Activated naive CD8-positive, alpha-beta T cell treated with anti-CD3 and anti-CD28 coated beads, Interleukin-2, amount 50 U/mL, for 24 hours (primary cell): Measurements from ENCODE around the gene TRDMT1.

Experiments used
- ATAC-seq: fragments of 150-1000 bp; cut with Tn5 transposase; one replicate; pipeline ENCODE4 v1.10.0; 2021
- DNase-seq: peaks from one replicate; pipeline ENCODE4 v3.0.0; 2021
- H3K27ac Mint-ChIP-seq: one replicate; pipeline ENCODE4 v1.8.0; 2021; ENCODE audit warnings: mild to moderate bottlenecking, mixed read lengths
- H3K27me3 Mint-ChIP-seq: one replicate; pipeline ENCODE4 v1.8.0; 2021; ENCODE audit warnings: mixed read lengths
- H3K36me3 Mint-ChIP-seq: one replicate; pipeline ENCODE4 v1.8.0; 2021; ENCODE audit warnings: low read depth, mixed read lengths
- H3K4me1 Mint-ChIP-seq: one replicate; pipeline ENCODE4 v1.8.0; 2021; ENCODE audit warnings: mixed read lengths
- H3K4me3 Mint-ChIP-seq: one replicate; pipeline ENCODE4 v1.8.0; 2021; ENCODE audit warnings: mild to moderate bottlenecking, moderate library complexity, mixed read lengths
- H3K9me3 Mint-ChIP-seq: one replicate; pipeline ENCODE4 v1.8.0; 2021; ENCODE audit warnings: mixed read lengths

TRDMT1 gene

GRCh38 chr10:17209302-17209701, 7.8 kb upstream of the TRDMT1 start:
- H3K4me3 Mint-ChIP-seq: no peak overlapping the region
- H3K27ac Mint-ChIP-seq: no peak overlapping the region
- H3K4me1 Mint-ChIP-seq: peaks cover 34% of the 10 kb centered on the region
- H3K9me3 Mint-ChIP-seq: no peaks in the 10 kb centered on the region
- no peak for ATAC-seq
- no peaks in the 10 kb centered on the region for H3K36me3 Mint-ChIP-seq
- DNase-seq: no peak
- no peaks in the 10 kb centered on the region for H3K27me3 Mint-ChIP-seq

GRCh38 chr10:17208476-17208875, 7.0 kb upstream of the TRDMT1 start:
- H3K4me3 Mint-ChIP-seq: no peak overlapping the region
- no peaks in the 10 kb centered on the region for H3K27me3 Mint-ChIP-seq
- H3K27ac Mint-ChIP-seq: no peak overlapping the region
- no peaks in the 10 kb centered on the region for H3K9me3 Mint-ChIP-seq
- ATAC-seq (no peak), DNase-seq (no peak)
- H3K36me3 Mint-ChIP-seq: no peaks in the 10 kb centered on the region
- peaks cover 38% of the 10 kb centered on the region for H3K4me1 Mint-ChIP-seq

DNA sequence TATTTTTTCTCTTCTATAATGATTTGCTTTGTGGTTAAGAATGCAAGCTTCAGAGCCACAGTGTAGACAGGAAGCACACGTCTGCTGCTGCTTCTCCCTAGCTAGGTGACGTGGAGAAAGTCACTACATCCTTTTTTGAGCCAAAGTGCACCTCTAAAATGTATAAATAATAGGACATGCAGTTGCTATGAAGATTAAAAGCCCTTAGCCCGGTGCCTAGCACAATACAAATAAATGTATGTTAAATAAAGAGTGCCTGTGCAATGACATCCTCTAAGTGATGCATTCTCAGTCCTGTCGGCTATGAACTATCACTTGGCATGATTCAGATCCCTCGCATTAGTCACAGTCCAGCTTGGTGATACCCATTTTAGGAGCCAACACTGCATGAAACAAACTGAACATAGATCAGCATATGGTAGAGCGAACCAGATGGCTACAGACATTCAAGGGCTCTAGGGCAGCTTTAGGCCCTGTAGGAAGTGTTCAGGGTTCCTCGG, 4.8 kb upstream of the TRDMT1 start:
- peaks cover 55% of the 10 kb centered on the region for H3K4me1 Mint-ChIP-seq
- H3K27me3 Mint-ChIP-seq: no peaks in the 10 kb centered on the region
- DNase-seq (no peak), ATAC-seq (peak; percentile 90)
- H3K27ac Mint-ChIP-seq: peak overlapping the region; percentile 81
- peak overlapping the region; percentile 25 for H3K4me3 Mint-ChIP-seq
- H3K36me3 Mint-ChIP-seq: no peaks in the 10 kb centered on the region
- H3K9me3 Mint-ChIP-seq: no peaks in the 10 kb centered on the region

- Mint-ChIP-seq H3K27me3 (no peaks in the 10 kb centered on the region), H3K27ac (no peak overlapping the region), H3K4me3 (no peak overlapping the region), H3K4me1 (peaks cover 69% of the 10 kb centered on the region), H3K36me3 (no peaks in the 10 kb centered on the region), H3K9me3 (no peaks in the 10 kb centered on the region)
- ATAC-seq: no peak
- no peak for DNase-seq
Measured at GRCh38 chr10:17203416-17203815, 1.9 kb upstream of the TRDMT1 start.

GRCh38 chr10:17202999-17203398, 1.5 kb upstream of the TRDMT1 start:
- Mint-ChIP-seq H3K36me3 (no peaks in the 10 kb centered on the region), H3K4me3 (no peak overlapping the region), H3K9me3 (no peaks in the 10 kb centered on the region), H3K4me1 (peaks cover 66% of the 10 kb centered on the region), H3K27me3 (no peaks in the 10 kb centered on the region), H3K27ac (no peak overlapping the region)
- no peak for DNase-seq
- no peak for ATAC-seq

DNA sequence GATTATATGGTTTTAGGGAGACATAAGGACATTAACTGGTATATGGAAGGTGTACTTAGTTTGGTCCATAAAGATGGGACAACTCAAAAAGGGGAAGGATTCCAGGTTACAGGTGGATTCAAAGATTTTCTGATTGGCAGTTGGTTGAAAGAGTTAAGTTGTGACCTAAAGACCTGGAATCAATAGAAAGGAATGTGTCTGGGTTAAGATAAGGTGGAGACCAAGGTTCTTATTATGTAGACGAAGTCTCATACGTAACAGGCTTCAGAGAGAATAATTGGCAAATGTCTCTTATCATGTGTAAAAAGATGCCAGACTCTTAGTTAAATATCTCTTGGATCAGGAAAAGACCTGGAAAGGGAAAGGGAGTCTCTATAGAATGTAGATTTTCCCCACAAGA, 1.0 kb upstream of the TRDMT1 start:
- H3K4me3 Mint-ChIP-seq: peak overlapping the region; percentile 21
- H3K36me3 Mint-ChIP-seq: no peaks in the 10 kb centered on the region
- DNase-seq (no peak), ATAC-seq (no peak)
- peaks cover 64% of the 10 kb centered on the region for H3K4me1 Mint-ChIP-seq
- peak overlapping the region; percentile 89 for H3K27ac Mint-ChIP-seq
- H3K27me3 Mint-ChIP-seq: no peaks in the 10 kb centered on the region
- no peaks in the 10 kb centered on the region for H3K9me3 Mint-ChIP-seq

DNA sequence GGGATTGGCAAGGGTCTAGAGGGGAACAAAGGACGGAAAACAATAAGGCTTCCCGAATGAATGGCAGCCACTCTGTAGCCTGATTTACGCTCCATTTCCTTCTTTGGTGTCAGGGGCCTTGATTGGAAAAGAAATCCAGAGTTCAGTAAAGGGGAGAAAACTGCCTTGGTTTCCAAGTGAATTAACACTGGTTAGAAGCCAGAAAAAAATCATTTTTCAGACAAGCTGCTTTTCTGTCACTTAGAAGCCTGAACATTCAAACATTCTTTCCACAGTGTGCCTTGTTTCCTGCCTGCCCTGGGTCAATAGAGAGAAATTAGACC, 283 bp upstream of the TRDMT1 start:
- ATAC-seq (no peak), DNase-seq (no peak)
- Mint-ChIP-seq H3K9me3 (no peaks in the 10 kb centered on the region), H3K4me1 (peaks cover 59% of the 10 kb centered on the region), H3K36me3 (no peaks in the 10 kb centered on the region), H3K4me3 (peak overlapping the region; percentile 86), H3K27me3 (no peaks in the 10 kb centered on the region), H3K27ac (peak overlapping the region; percentile 89)

- no peak for DNase-seq
- Mint-ChIP-seq H3K9me3 (no peaks in the 10 kb centered on the region), H3K27me3 (no peaks in the 10 kb centered on the region), H3K4me3 (peak overlapping the region; percentile 86), H3K36me3 (no peaks in the 10 kb centered on the region), H3K4me1 (peaks cover 46% of the 10 kb centered on the region), H3K27ac (peak overlapping the region; percentile 89)
- ATAC-seq: no peak
Measured at GRCh38 chr10:17200001-17200911, 1.2 kb downstream of the TRDMT1 start.

DNA sequence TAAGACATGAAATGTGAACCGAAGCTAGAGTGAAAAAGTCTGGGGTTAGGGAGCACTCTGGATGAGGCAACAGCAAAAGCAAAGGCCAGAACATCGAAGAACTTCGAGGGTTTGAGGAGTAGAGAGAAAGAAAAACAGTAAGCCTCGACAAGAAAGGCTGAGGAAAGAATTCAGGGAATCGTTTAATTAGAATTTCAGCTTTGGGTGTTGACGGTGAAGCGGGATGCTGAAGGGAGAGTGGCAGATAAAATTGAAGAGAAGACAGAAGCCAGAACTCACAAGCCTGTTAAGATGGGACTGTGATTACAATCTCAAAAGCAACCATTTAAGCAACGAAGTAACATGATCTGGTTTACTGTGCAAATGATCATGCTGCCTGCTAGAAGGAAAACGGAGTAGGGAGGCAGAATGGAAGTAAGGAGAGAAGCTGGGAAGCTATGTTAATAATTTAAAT, 2.1 kb downstream of the TRDMT1 start:
- no peaks in the 10 kb centered on the region for H3K9me3 Mint-ChIP-seq
- peaks cover 41% of the 10 kb centered on the region for H3K4me1 Mint-ChIP-seq
- ATAC-seq: no peak
- DNase-seq: no peak
- no peak overlapping the region for H3K27ac Mint-ChIP-seq
- H3K27me3 Mint-ChIP-seq: no peaks in the 10 kb centered on the region
- H3K4me3 Mint-ChIP-seq: peak overlapping the region; percentile 10
- no peaks in the 10 kb centered on the region for H3K36me3 Mint-ChIP-seq

DNA sequence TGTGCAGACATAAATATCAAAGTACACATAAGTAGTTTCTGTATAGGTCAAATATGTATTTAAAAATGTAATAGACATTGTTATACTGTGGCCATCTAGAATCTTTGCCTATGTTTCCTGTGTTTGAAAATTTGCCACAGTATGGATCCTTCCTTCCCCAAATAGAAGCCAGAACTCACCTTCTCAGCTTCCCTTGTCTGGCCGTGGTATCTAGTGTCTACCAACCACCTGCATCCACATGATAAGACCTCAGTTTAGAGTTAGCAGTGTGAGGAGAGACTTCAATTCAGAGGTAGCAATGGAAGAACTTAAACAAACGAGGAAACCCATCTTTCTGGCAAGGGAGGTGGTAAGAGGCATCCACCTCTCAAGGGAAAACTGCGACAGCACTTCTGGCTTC, 4.9 kb downstream of the TRDMT1 start:
- H3K9me3 Mint-ChIP-seq: no peaks in the 10 kb centered on the region
- peaks cover 21% of the 10 kb centered on the region for H3K4me1 Mint-ChIP-seq
- DNase-seq: no peak
- H3K4me3 Mint-ChIP-seq: no peak overlapping the region
- no peak overlapping the region for H3K27ac Mint-ChIP-seq
- no peaks in the 10 kb centered on the region for H3K36me3 Mint-ChIP-seq
- ATAC-seq: no peak
- H3K27me3 Mint-ChIP-seq: no peaks in the 10 kb centered on the region

- Mint-ChIP-seq H3K27me3 (no peaks in the 10 kb centered on the region), H3K4me3 (no peak overlapping the region), H3K9me3 (no peaks in the 10 kb centered on the region), H3K36me3 (no peaks in the 10 kb centered on the region), H3K4me1 (peaks cover 20% of the 10 kb centered on the region), H3K27ac (no peak overlapping the region)
- DNase-seq (no peak), ATAC-seq (no peak)
Measured at GRCh38 chr10:17196045-17196444, 5.4 kb downstream of the TRDMT1 start.

DNA sequence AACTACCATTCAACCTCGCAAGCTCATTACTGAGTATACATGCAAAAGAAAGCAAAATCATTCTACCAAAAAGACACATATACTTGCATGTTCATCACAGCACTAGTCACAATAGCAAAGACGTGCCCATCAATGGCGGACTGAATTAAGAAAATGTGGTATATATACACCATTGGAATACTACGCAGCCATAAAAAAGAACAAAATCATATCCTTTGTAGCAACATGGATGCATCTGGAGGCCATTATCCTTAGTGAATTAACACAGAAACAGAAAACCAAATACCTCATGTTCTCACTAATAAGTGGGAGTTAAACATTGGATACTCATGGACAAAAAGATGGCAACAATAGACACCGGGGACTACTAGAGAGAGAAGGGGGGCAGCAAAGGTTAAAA, 6.4 kb downstream of the TRDMT1 start:
- DNase-seq: no peak
- Mint-ChIP-seq H3K27me3 (no peaks in the 10 kb centered on the region), H3K9me3 (no peaks in the 10 kb centered on the region), H3K27ac (no peak overlapping the region), H3K36me3 (no peaks in the 10 kb centered on the region), H3K4me3 (no peak overlapping the region), H3K4me1 (peaks cover 17% of the 10 kb centered on the region)
- no peak for ATAC-seq

DNA sequence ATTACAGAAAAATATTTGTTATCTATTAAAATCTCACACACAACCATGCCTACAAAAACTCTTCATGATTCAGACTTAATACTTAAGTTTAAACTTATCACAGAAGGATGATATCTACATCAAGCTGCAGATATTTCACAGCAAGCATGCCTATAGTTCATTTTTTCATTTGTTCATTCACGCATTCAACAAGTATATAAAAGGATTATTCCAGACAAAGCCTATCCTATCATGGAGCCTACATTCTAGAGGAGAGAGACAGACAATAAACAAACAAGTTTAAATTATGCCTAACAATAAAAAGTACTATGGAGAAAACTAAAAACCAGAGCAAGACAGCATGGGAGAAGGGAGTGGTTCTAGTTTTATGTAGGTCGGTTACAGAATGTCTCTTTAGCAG, 10.9 kb downstream of the TRDMT1 start:
- no peak overlapping the region for H3K27ac Mint-ChIP-seq
- peaks cover 10% of the 10 kb centered on the region for H3K4me1 Mint-ChIP-seq
- DNase-seq (no peak), ATAC-seq (no peak)
- no peaks in the 10 kb centered on the region for H3K27me3 Mint-ChIP-seq
- H3K36me3 Mint-ChIP-seq: no peaks in the 10 kb centered on the region
- no peaks in the 10 kb centered on the region for H3K9me3 Mint-ChIP-seq
- no peak overlapping the region for H3K4me3 Mint-ChIP-seq

DNA sequence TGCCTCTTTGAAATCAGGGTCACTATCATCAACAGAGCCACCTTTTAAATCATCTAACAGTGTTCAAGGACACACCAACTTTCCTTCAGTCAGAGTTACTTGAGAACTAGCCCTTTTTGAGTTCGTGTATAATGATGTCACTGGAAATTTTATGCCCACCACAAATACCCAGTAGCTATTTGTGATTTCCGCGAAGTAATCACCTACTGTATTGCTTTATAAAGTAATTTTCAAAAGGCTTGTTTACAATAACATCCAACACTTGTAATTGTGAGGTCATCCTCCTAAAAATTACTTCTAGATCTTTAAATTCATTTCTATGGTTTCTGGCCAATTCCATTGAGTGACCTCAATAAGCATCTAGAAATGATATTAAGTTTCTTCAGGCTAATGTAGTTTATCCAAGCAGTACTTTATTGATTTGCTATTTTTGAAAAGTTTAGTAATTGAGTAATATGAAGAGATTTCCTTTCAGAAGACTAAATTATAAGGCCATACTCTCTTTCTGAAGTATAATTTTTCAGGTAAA, 12.8 kb downstream of the TRDMT1 start:
- Mint-ChIP-seq H3K4me1 (peaks cover 10% of the 10 kb centered on the region), H3K4me3 (no peak overlapping the region), H3K9me3 (no peaks in the 10 kb centered on the region), H3K27me3 (no peaks in the 10 kb centered on the region), H3K27ac (no peak overlapping the region), H3K36me3 (peaks cover 2% of the 10 kb centered on the region)
- DNase-seq (no peak), ATAC-seq (no peak)

DNA sequence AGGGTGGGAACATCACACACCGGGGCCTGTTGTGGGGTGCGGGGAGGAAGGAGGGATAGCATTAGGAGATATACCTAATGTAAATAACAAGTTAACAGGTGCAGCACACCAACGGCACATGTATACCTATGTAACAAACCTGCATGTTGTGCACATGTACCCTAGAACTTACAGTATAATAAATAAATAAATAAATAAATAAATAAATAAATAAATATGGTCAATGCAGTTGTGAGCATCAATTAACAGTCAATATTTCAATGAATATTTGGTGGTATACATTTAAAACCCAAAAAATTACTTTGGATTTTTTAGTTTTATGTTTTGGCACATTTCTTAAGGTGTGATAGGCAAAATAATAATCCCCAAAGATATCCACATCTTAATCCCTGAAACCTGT, 15.6 kb downstream of the TRDMT1 start:
- peaks cover 10% of the 10 kb centered on the region for H3K4me1 Mint-ChIP-seq
- DNase-seq (no peak), ATAC-seq (no peak)
- no peak overlapping the region for H3K27ac Mint-ChIP-seq
- H3K9me3 Mint-ChIP-seq: no peaks in the 10 kb centered on the region
- H3K36me3 Mint-ChIP-seq: peaks cover 2% of the 10 kb centered on the region
- H3K27me3 Mint-ChIP-seq: no peaks in the 10 kb centered on the region
- H3K4me3 Mint-ChIP-seq: no peak overlapping the region
